Astrocyte of the cerebellum (primary cell): Measurements from ENCODE around the gene FAM107B.

Experiments
- DNase-seq: peaks from one replicate; pipeline ENCODE4 v3.0.0-alpha.2; 2011; ENCODE audit warnings: low read depth
- H3K4me3 ChIP-seq: 2 replicates; pipeline ENCODE4 v1.5.1; 2011; ENCODE audit warnings: mild to moderate bottlenecking, low read depth, low read length, moderate library complexity
- CTCF ChIP-seq: IDR thresholded peaks from 2 replicates; pipeline ENCODE4 v1.5.1; 2012; ENCODE audit warnings: low read length, low read depth, moderate library complexity, mild to moderate bottlenecking; ENCODE audit errors: missing control alignments
- in situ Hi-C: cut with HindIII; loops from 2 replicates; pipeline ENCODE4 v1.10.0; 2017; ENCODE audit warnings: low sequenced_read_pairs

The FAM107B gene

GRCh38 chr10:14612873-14613587 lies 161.7 kb downstream of the FAM107B start:
- no peak for TF ChIP-seq CTCF
- in situ Hi-C loops = no loop called here
- H3K4me3 ChIP-seq = no peak overlapping the region
- DNase-seq = no peak

GRCh38 chr10:14611968-14612693 lies 162.6 kb downstream of the FAM107B start:
- in situ Hi-C loops = no loop called here
- no peak for TF ChIP-seq CTCF

GRCh38 chr10:14609178-14609577 lies 165.5 kb downstream of the FAM107B start:
- in situ Hi-C loops = no loop called here
- no peak overlapping the region for H3K4me3 ChIP-seq
- TF ChIP-seq CTCF = no peak
- DNase-seq = no peak

More at GRCh38 chr10:14611968-14612693, 162.6 kb downstream of the FAM107B start:
- no peak overlapping the region for H3K4me3 ChIP-seq
- DNase-seq = no peak

GRCh38 chr10:14608381-14609001 lies 166.2 kb downstream of the FAM107B start:
- H3K4me3 ChIP-seq = no peak overlapping the region
- in situ Hi-C loops = no loop called here
- DNase-seq = no peak
- TF ChIP-seq CTCF = no peak

GRCh38 chr10:14606633-14607032 lies 168.1 kb downstream of the FAM107B start:
- H3K4me3 ChIP-seq = no peak overlapping the region
- DNase-seq = no peak
- TF ChIP-seq CTCF = no peak
- in situ Hi-C loops = no loop called here

- TF ChIP-seq CTCF = no peak
- H3K4me3 ChIP-seq = peak overlapping the region; percentile 57
- DNase-seq = no peak
- in situ Hi-C loops = no loop called here
Measured at GRCh38 chr10:14605231-14605925, 169.3 kb downstream of the FAM107B start.
